Thyroid gland (tissue), 4 donors: ENCODE data around the gene AMBP.

Experiments
- CTCF ChIP-seq, 6 experiments: fragments of 200-600 bp in 3 of 6; fragments of 450-650 bp in 3 of 6; sonication (generic) in 3 of 6; IDR thresholded peaks; one replicate each; pipeline ENCODE4 v1.5.1; 2016 to 2019; ENCODE audit warnings: antibody characterized with exemption in 6 of 6, mild to moderate bottlenecking in 2 of 6, inconsistent platforms in 1 of 6, moderate library complexity in 1 of 6
- POLR2A ChIP-seq, 2 donors: fragments of 450-650 bp; IDR thresholded peaks; one replicate each; pipeline ENCODE4 v1.6.1; 2017; ENCODE audit warnings: antibody characterized with exemption in 2 of 2, mild to moderate bottlenecking in 2 of 2, moderate library complexity in 1 of 2

- TF ChIP-seq CTCF (IDR thresholded peaks at IDR 0.05) (no peak), POLR2A (IDR thresholded peaks at IDR 0.05) (no peak)
Observed at GRCh38 chr9:114092336-114092735, 14.2 kb upstream of the AMBP start.
